Stimulated activated CD4-positive, alpha-beta T cell treated with anti-CD3 and anti-CD28 coated beads, TNF-alpha, amount 100 ng/mL, for 48 hours (primary cell): ENCODE data around the gene CNTF.

Source experiments
- DNase-seq, 3 donors: peaks; one replicate each; pipeline ENCODE4 v3.0.0-alpha.2; 2020; ENCODE audit warnings: low read depth in 3 of 3

CNTF gene

GRCh38 chr11:58641803-58642581, 19.5 kb downstream of the CNTF start:
- no peak for DNase-seq

GRCh38 chr11:58645854-58646253, 23.4 kb downstream of the CNTF start:
- DNase-seq: no peak

- DNase-seq: no peak
Observed at GRCh38 chr11:58647141-58647699, 24.8 kb downstream of the CNTF start.

GRCh38 chr11:58647866-58648265, 25.4 kb downstream of the CNTF start:
- DNase-seq: no peak

- no peak for DNase-seq
Observed at GRCh38 chr11:58649623-58650022, 27.2 kb downstream of the CNTF start.

- no peak for DNase-seq
Observed at GRCh38 chr11:58650496-58650895, 28.0 kb downstream of the CNTF start.

GRCh38 chr11:58652726-58653280, 30.3 kb downstream of the CNTF start:
- DNase-seq: no peak

GRCh38 chr11:58654079-58654907, 31.8 kb downstream of the CNTF start:
- peak; percentile 53 to 80 (median 63) for DNase-seq

- no peak for DNase-seq
Observed at GRCh38 chr11:58654908-58655296, 32.4 kb downstream of the CNTF start.

- no peak for DNase-seq
Observed at GRCh38 chr11:58656348-58656747, 33.9 kb downstream of the CNTF start.

- DNase-seq: no peak
Observed at GRCh38 chr11:58658623-58659022, 36.2 kb downstream of the CNTF start.

- no peak for DNase-seq
Observed at GRCh38 chr11:58659404-58659803, 36.9 kb downstream of the CNTF start.

- DNase-seq: no peak
Observed at GRCh38 chr11:58659910-58660570, 37.6 kb downstream of the CNTF start.

GRCh38 chr11:58671983-58672633, 49.6 kb downstream of the CNTF start:
- DNase-seq: no peak

- DNase-seq: no peak
Observed at GRCh38 chr11:58674609-58675008, 52.1 kb downstream of the CNTF start.
